G401.6 (cell line): ENCODE results near the gene C9orf57.
"Not testable (repeated sequence)": the region's sequence is repeated elsewhere in the genome, so short reads cannot be mapped to it uniquely, and the experiment has no call there.

ENCODE experiments used
- FAIRE-seq: peaks from 2 replicates; lab custom pipeline; 2012; peaks lifted over from hg19 to GRCh38; lab: Jason Lieb, UNC

Gene C9orf57

DNA sequence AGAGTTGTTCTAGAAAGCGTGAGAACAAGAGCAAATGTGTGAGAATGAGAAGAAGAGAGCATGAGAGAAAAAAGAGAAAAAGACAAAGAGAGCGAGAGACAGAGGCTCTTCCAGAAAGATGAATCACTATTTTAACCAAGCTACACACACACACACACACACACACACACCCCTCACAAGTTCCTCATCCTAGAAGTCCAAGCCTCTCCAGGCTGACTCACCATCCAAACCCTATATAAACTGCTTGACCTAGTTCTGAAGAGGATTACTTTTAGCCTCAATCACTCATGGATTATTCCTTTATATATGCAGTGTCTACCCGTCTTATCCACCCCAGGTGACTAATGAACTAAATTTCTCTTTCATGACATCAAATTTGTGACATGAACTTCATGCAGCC, 37.6 kb downstream of the C9orf57 start:
- FAIRE-seq: no peak

DNA sequence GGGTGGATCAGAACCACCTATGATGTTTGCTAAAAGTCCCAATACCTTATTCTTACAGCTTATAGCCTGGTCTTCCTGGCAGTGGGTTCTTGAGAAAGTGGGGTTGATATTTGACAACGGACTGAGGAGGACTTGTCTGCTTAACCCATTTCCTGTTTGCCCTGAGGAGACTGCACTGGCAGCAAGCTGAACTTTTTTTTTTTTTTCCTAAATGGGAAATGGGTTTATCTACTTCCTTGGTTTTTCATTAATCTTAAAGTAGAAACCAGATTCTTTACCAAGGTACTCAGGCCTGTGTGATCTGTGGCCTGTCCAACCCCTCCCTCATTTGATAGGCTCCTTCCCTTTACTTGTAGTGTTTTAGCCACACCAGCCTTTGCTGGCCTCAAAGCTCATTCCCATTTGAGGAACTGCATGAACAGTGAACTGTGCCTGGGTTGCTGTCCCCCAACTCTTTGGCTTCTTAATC, 47.1 kb downstream of the C9orf57 start:
- no peak for FAIRE-seq

GRCh38 chr9:72012646-72013045, 47.8 kb downstream of the C9orf57 start:
- no peak for FAIRE-seq

GRCh38 chr9:72007726-72008125, 52.7 kb downstream of the C9orf57 start:
- not testable (repeated sequence) for FAIRE-seq

- FAIRE-seq: no peak
Observed at GRCh38 chr9:72006501-72006900, 53.9 kb downstream of the C9orf57 start.

DNA sequence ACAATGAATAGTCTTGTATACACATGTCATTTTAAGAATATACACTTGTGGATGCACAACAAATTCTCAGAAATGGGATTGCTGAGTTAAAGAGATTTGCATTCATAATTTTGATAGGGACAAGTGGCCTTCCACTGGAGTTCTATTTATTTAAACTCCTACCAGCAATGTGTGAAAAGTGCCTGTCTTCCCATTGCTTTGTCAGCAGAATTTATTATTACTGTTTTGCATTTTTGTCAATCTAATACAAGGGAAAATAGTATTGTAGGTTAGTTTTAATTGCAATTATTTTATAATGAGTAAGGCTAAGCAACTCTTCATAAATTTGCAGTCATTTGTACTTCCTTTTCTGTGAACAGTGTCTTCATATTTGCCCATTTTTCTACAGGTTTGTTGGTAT, 55.0 kb downstream of the C9orf57 start:
- no peak for FAIRE-seq
